ENCODE results near the gene ZBTB17. TPM values are rescaled to one million over a fixed set of nuclear protein-coding genes. Genes with fewer than 3 reads are reported as not detected.

The ZBTB17 gene
- polyA plus RNA-seq, 2 of the 4 experiments (the other 2 are of a cell fraction) = 13.8 to 16.5 TPM

GRCh38 chr1:16018749-16019643 lies 43.1 kb upstream of the ZBTB17 start:
- FAIRE-seq (no peak), ATAC-seq (no peak), DNase-seq (ENCODE audit: low read depth in 1 of 2, low spot score in 1 of 2) (no peak)
- no peaks in the 10 kb centered on the region for H3K9me3 ChIP-seq
- no peak overlapping the region for H3K4me3 ChIP-seq
- no peak overlapping the region for H3K27ac ChIP-seq
- ChIA-PET POLR2A (no interaction called here), CTCF (interaction anchor here (1.1 to 2.4 kb wide), 7 partner anchors 9 to 55 kb away, joined by 3 to 12 read pairs (median 5); partner anchors contain the start of gene FAM131C)
- WGBS (ENCODE audit: missing lambda C conversion rate) = 89% methylated on average over 13 of the region's 23 CpGs
- TF ChIP-seq ZFP36 (IDR thresholded peaks at IDR 0.05; ENCODE audit: borderline replicate concordance, partially characterized antibody) (peak; percentile 59), CEBPB (IDR thresholded peaks at IDR 0.05) (peak in 1 of 2 experiments; percentile 26; a peak in 1 of 4 replicates)
- TF ChIP-seq, protein P1, sequence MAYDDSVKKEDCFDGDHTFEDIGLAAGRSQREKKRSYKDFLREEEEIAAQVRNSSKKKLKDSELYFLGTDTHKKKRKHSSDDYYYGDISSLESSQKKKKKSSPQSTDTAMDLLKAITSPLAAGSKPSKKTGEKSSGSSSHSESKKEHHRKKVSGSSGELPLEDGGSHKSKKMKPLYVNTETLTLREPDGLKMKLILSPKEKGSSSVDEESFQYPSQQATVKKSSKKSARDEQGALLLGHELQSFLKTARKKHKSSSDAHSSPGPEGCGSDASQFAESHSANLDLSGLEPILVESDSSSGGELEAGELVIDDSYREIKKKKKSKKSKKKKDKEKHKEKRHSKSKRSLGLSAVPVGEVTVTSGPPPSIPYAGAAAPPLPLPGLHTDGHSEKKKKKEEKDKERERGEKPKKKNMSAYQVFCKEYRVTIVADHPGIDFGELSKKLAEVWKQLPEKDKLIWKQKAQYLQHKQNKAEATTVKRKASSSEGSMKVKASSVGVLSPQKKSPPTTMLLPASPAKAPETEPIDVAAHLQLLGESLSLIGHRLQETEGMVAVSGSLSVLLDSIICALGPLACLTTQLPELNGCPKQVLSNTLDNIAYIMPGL (CRISPR knock-in tag; IDR thresholded peaks at IDR 0.05; ENCODE audit: borderline replicate concordance) = no peak
- H3K4me1 ChIP-seq = peaks cover 8% of the 10 kb centered on the region; the same call in 2 of the 3 replicates
- no peak overlapping the region for H3K4me2 ChIP-seq

GRCh38 chr1:16018308-16018707 lies 42.4 kb upstream of the ZBTB17 start:
- 67% methylated on average over 4 of the region's 4 CpGs for WGBS (ENCODE audit: missing lambda C conversion rate)
- ATAC-seq (peak in 1 of 2 experiments; percentile 8; a peak in 1 of 6 replicates), DNase-seq (ENCODE audit: low read depth in 1 of 2, low spot score in 1 of 2) (no peak), FAIRE-seq (no peak)
- H3K9me3 ChIP-seq = no peaks in the 10 kb centered on the region
- H3K4me3 ChIP-seq = no peak overlapping the region
- no peak overlapping the region for H3K27ac ChIP-seq
- H3K4me1 ChIP-seq = peaks cover 15% of the 10 kb centered on the region
- no peak for TF ChIP-seq CBX8 (IDR thresholded peaks at IDR 0.05)
- TF ChIP-seq USF2 (IDR thresholded peaks at IDR 0.05) = no peak
- TF ChIP-seq EHMT2 (IDR thresholded peaks at IDR 0.05; ENCODE audit: low read depth) = no peak
- no peak for TF ChIP-seq FOSL2 (IDR thresholded peaks at IDR 0.05)
- no peak for TF ChIP-seq FOSL2 (CRISPR knock-in tag; IDR thresholded peaks at IDR 0.05)
- TF ChIP-seq MYC (IDR thresholded peaks at IDR 0.05; ENCODE audit: borderline replicate concordance, low read length) = no peak
- TF ChIP-seq CHD4 (IDR thresholded peaks at IDR 0.05; ENCODE audit: borderline replicate concordance) = no peak
- ChIA-PET POLR2A (no interaction called here), CTCF (interaction anchor here (1.1 to 2.4 kb wide), 5 partner anchors 9 to 55 kb away, joined by 3 to 12 read pairs (median 6); partner anchors contain the start of gene FAM131C)
- no peak overlapping the region for H3K4me2 ChIP-seq

DNA sequence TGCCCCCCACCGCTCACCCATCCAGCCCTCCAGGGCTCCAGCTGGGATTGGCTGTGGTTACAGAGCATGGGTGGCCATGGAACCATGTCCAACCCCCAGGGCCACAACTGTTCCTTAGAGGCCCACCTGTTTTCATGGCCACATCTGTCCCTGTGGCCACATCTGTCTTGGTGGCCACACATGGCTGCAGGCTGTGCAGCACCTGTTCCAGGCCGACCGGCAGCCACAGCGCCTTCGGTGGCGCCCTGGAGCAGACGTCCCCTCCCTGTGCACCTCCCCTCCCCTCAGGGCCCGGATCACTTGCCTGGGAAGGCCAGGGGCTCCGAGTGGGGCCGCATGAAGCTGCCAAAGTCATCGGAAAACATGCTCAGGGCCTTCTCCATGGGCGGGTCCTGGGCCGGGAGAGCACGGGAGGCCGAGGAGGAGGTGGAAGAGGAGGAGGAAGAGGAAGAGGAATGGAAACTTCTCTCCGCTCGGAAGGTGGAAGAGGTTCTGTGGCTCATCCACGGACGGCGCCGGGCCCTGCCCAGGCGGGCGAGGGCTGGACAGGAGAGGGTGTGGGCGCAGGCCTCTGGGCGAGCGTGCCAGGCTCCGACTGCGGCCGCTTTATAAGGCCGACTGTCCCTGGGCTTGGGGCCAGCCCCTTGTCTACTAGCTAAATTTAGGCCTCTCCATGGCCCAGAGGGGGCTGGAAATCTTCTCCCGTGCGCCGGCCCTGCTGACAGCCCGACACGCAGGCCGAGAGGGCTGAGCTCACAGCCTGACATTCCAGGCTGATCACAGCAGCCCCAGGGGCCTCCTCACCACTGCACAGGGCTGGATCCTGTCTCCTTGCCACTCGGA lies 41.8 kb upstream of the ZBTB17 start, which contains the start of gene HSPB7:
Gene HSPB7, minus strand, starts transcription at position 583 of the 843 bp plus-strand sequence. Its CDS starts 80 bp downstream, at position 503.
- Histone ChIP-seq H3K4me1 (peaks cover 19% of the 10 kb centered on the region), H3K4me2 (no peak within 1 kb of the TSS), H3K9me3 (no peaks in the 10 kb centered on the region), H3K27ac (no peak within 1 kb of the TSS; a peak in 1 of 6 replicates), H3K4me3 (no peak within 1 kb of the TSS)
- ATAC-seq (no peak; a peak in 1 of 6 replicates), DNase-seq (ENCODE audit: low read depth in 1 of 2, low spot score in 1 of 2) (no peak), FAIRE-seq (no peak)
- POLR2A ChIA-PET = no interaction called here
- WGBS (ENCODE audit: missing lambda C conversion rate) = 86% methylated on average over 20 of the region's 37 CpGs
- CTCF ChIA-PET = interaction anchor here (1.1 to 2.3 kb wide), 5 partner anchors 8 to 56 kb away, joined by 3 to 8 read pairs (median 5); partner anchors contain the start of gene FAM131C
- TF ChIP-seq POLR2A (IDR thresholded peaks at IDR 0.05; ENCODE audit: low read length) (no peak), RARB (CRISPR knock-in tag; IDR thresholded peaks at IDR 0.05) (no peak), ZSCAN20 (CRISPR knock-in tag; IDR thresholded peaks at IDR 0.05) (no peak), CBX2 (IDR thresholded peaks at IDR 0.05; ENCODE audit: borderline replicate concordance, low read depth) (no peak), MAFK (IDR thresholded peaks at IDR 0.05; ENCODE audit: partially characterized antibody) (no peak), HES2 (IDR thresholded peaks at IDR 0.05) (no peak)
- TF ChIP-seq, protein P1 (CRISPR knock-in tag; IDR thresholded peaks at IDR 0.05; ENCODE audit: borderline replicate concordance) = no peak
- TF ChIP-seq, protein P2, sequence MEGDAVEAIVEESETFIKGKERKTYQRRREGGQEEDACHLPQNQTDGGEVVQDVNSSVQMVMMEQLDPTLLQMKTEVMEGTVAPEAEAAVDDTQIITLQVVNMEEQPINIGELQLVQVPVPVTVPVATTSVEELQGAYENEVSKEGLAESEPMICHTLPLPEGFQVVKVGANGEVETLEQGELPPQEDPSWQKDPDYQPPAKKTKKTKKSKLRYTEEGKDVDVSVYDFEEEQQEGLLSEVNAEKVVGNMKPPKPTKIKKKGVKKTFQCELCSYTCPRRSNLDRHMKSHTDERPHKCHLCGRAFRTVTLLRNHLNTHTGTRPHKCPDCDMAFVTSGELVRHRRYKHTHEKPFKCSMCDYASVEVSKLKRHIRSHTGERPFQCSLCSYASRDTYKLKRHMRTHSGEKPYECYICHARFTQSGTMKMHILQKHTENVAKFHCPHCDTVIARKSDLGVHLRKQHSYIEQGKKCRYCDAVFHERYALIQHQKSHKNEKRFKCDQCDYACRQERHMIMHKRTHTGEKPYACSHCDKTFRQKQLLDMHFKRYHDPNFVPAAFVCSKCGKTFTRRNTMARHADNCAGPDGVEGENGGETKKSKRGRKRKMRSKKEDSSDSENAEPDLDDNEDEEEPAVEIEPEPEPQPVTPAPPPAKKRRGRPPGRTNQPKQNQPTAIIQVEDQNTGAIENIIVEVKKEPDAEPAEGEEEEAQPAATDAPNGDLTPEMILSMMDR (IDR thresholded peaks at IDR 0.05) = no peak
